GM12878 (cell line): ENCODE data around the gene DYNLT4.

Experiments used
- ATF2 ChIP-seq: IDR thresholded peaks from 2 replicates; pipeline ENCODE4 v1.6.1; 2012; ENCODE audit warnings: low read length, inconsistent platforms
- BRCA1 ChIP-seq: IDR thresholded peaks from 2 replicates; pipeline ENCODE4 v1.6.1; 2011; ENCODE audit warnings: low read depth, low read length, improper control_type of control experiment
- JUNB ChIP-seq: IDR thresholded peaks from 2 replicates; pipeline ENCODE4 v1.6.1; 2016; ENCODE audit warnings: antibody characterized with exemption, mild to moderate bottlenecking
- MAX ChIP-seq: IDR thresholded peaks from 2 replicates; pipeline ENCODE4 v1.6.1; 2012; ENCODE audit warnings: low read depth, low read length, improper control_type of control experiment
- MTA3 ChIP-seq: IDR thresholded peaks from 2 replicates; pipeline ENCODE4 v1.6.1; 2012; ENCODE audit warnings: low read length, inconsistent platforms, borderline replicate concordance
- NRF1 ChIP-seq: conservative IDR thresholded peaks from 2 replicates; pipeline ENCODE4 v1.6.1; 2011; ENCODE audit warnings: mild to moderate bottlenecking, low read depth, low read length, improper control_type of control experiment
- SREBF2 ChIP-seq: IDR thresholded peaks from 2 replicates; pipeline ENCODE4 v1.6.1; 2012; ENCODE audit warnings: mild to moderate bottlenecking, low read length
- TCF3 ChIP-seq: IDR thresholded peaks from 2 replicates; pipeline ENCODE4 v1.6.1; 2012; ENCODE audit warnings: low read depth, mild to moderate bottlenecking, low read length, borderline replicate concordance; ENCODE audit not compliant: insufficient read depth
- TF ChIP-seq, protein P1 (sequence below), 3 experiments: IDR thresholded peaks in 2 of 3; conservative IDR thresholded peaks in 1 of 3; 2 replicates each; pipeline ENCODE4 v1.5.1; 2011; ENCODE audit warnings: low read depth in 3 of 3, low read length in 3 of 3, mild to moderate bottlenecking in 3 of 3, control low read depth in 2 of 3, moderate library complexity in 2 of 3, inconsistent platforms in 1 of 3, mixed read lengths in 1 of 3; ENCODE audit not compliant: control insufficient read depth in 2 of 3, insufficient read depth in 1 of 3; ENCODE audit errors: extremely low read depth in 1 of 3

DNA sequence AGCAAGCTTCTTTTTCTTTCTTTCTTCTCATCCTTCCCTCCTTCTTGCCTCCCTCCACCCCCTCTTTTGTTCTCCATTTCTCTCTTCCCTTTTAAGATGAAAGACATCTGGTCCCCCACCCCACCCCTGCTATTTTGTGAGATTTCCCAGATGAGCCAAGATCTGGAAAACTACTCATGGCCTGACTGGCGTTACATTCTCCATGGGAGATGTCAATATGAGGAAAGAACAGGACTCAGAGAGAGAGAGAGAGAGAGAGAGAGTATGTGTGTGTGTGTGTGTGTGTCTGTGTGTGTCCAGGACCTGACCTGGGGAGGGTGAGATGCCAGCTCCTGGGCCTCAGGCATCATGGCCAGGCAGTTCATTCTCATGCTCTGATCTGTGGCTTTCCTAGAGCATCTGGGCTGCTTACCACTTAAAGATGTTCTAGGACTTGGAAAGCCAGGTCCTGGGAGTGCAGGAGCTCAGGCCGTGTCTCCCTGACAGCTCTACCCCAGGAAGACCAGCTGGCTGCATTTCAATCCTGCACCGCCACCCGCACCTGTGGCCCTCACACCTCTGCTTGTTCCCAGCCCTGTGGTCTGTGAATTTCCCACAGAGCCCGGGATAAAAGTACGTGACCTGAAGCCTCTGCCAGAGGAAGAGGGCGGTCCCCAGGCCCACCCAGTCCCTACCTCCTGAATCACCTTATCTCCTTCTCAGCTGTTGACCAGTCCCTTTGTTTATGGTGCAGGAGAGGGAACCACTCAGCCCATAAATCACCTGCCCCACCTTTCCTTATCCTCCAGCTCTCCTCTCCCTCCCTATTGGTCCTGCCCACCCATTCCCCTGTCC, 16.0 kb downstream of the DYNLT4 start:
- no peak for TF ChIP-seq BRCA1
- no peak for TF ChIP-seq SREBF2
- TF ChIP-seq ATF2, result no peak
- TF ChIP-seq MAX, result no peak
- no peak for TF ChIP-seq MTA3
- TF ChIP-seq, protein P1, sequence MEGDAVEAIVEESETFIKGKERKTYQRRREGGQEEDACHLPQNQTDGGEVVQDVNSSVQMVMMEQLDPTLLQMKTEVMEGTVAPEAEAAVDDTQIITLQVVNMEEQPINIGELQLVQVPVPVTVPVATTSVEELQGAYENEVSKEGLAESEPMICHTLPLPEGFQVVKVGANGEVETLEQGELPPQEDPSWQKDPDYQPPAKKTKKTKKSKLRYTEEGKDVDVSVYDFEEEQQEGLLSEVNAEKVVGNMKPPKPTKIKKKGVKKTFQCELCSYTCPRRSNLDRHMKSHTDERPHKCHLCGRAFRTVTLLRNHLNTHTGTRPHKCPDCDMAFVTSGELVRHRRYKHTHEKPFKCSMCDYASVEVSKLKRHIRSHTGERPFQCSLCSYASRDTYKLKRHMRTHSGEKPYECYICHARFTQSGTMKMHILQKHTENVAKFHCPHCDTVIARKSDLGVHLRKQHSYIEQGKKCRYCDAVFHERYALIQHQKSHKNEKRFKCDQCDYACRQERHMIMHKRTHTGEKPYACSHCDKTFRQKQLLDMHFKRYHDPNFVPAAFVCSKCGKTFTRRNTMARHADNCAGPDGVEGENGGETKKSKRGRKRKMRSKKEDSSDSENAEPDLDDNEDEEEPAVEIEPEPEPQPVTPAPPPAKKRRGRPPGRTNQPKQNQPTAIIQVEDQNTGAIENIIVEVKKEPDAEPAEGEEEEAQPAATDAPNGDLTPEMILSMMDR (IDR thresholded peaks at IDR 0.05 in 2 of 3, conservative IDR thresholded peaks at IDR 0.05 in 1 of 3; ENCODE audit: control insufficient read depth in 2 of 3, extremely low read depth in 1 of 3, insufficient read depth in 1 of 3, low read depth in 3 of 3, low read length in 3 of 3), result no peak
- no peak for TF ChIP-seq TCF3
- TF ChIP-seq NRF1, result no peak
- TF ChIP-seq JUNB, result no peak
